C4-2B (cell line): ENCODE data around the gene ZFP64.
"Not testable (repeated sequence)": the region's sequence is repeated elsewhere in the genome, so short reads cannot be mapped to it uniquely, and the experiment has no call there.

Experiments used
- CTCF ChIP-seq: fragments of 450-650 bp; conservative IDR thresholded peaks from 2 replicates; pipeline ENCODE4 v1.5.1; 2017; ENCODE audit warnings: mild to moderate bottlenecking
- ZFX ChIP-seq: fragments of 450-650 bp; IDR thresholded peaks from 2 replicates; pipeline ENCODE4 v1.6.1; 2017

- not testable (repeated sequence) for TF ChIP-seq CTCF, ZFX
Measured at GRCh38 chr20:52192719-52193007, 1.1 kb upstream of the ZFP64 start.
